ENCODE data around the gene NPL. TPM values are rescaled to one million over a fixed set of nuclear protein-coding genes. Genes with fewer than 3 reads are reported as not detected.

NPL gene
- total RNA-seq, 2 donors from 2014 or later = 9.4 to 15.4 TPM

DNA sequence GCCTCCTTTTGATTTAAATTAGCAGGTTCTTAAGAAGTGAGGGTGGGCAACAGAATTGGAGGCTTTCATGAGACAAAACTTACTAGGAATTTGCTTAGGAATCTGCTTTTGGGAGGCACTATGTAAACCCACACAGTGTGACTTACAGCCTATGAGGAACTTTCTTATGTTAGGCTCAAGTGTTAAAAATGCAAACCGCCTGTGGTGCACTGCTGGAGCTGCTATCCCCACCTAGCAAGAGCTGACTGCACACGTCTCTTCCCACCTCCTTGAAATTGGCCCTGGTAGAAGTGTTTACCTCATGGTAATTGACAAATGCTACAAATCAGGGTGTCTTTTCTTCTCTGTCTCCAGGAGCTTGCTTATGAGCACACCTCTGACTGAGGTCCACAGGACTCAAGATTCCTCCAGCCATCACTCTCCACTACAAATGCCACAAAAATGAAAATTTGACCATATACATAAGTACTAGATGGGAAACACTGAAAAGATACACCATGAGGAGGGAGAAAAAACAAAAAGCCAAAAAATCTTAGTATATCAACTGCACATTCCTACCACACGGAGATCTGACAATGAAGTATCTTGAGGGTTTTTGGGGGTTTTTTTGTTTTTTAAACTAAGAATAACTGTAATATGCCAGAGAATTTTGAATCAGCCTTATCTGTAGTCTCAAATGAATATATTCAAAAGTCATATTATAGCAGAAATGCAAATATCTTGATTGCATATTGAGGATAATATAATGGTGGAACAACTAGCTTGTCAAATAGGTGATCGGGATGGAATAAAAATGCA lies 18.2 kb upstream of the NPL start:
- intact Hi-C loops (cut with DNase I, micrococcal nuclease) = no loop called here
- DNase-seq (no peak), ATAC-seq (no peak)

- intact Hi-C loops (cut with DNase I, micrococcal nuclease) = no loop called here
- ATAC-seq (no peak), DNase-seq (no peak)
Measured at GRCh38 chr1:182777386-182777785, 12.2 kb upstream of the NPL start.

DNA sequence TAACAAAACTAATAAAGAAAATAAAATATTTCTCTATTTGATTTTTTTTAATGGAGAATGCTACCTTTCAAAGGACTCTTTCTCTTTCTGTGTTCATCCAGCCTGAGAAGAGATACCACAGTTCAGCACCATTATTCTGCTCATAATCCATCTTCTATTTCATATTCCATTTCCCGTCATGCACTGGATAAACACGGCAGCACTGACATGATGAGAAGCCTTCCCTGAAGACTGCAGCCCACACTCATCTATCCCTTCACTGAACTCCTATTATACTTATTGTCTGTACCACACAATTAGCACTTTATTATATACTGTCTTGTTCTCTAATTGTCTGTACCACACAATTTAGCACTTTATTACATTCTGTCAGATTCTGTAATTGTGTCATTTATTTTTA lies 10.7 kb upstream of the NPL start:
- ATAC-seq = no peak
- intact Hi-C loops (cut with DNase I, micrococcal nuclease) = no loop called here
- no peak for DNase-seq

DNA sequence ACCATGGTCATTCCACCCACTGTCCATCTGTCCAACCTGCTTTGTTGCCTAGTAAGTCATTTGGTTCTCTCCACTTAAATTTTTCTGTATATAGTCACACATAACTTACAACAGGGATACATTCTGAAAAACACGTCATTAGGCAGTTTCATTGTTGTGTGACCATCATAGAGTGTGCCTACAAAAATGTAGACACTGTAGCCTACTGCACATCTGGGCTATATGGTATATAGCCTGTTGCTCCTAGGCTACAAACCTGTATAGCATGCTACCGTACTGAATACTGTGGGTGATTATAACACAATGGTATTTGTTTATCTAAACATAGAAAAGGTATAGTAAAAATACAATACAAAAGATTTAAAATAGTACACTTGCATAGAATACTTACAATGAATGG lies 10.0 kb upstream of the NPL start:
- DNase-seq (no peak), ATAC-seq (no peak)
- intact Hi-C loops (cut with DNase I, micrococcal nuclease) = no loop called here

DNA sequence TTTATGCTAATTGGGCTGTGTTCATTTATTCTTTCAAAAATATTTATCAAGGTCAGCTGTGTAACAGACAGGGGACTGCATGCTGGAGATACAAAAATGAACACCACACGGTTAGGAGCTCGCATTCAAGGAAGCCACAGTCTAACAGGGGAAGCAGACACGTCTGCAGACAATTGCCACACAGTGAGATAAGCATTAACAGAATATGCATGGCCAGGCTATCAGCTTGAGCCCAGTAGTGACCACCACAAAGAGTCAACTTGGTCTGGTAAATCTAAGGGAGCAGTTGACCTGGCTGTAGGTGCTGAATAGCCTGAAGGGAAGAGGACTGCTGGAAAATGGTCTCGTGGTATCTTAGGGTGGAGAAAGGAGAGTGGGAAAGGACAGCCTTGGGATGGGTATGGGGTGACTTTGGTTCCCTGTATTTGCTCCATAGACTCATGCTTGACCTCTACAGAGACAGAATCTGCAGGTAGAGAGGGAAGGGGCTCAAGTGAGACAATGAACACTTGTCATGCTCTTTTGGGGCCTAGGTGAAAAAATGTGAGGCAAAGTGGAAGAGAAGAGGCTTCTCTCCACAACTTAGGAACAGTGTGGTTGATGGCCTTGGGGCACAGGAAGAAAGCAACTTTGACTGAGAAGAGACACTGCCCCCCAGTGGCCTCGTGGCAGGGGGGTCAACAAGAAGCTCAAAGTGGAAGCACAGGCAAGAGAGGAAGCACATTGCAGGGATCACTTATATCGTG lies 7.6 kb upstream of the NPL start:
- DNase-seq (peak; percentile 43 to 75), ATAC-seq (peak; percentile 76)
- intact Hi-C loops (cut with DNase I, micrococcal nuclease) = loop anchor here in 1 of 2 donors (5.0 kb wide), 1 partner anchor 180 kb away; the partner anchor contains the start of gene RGS16

DNA sequence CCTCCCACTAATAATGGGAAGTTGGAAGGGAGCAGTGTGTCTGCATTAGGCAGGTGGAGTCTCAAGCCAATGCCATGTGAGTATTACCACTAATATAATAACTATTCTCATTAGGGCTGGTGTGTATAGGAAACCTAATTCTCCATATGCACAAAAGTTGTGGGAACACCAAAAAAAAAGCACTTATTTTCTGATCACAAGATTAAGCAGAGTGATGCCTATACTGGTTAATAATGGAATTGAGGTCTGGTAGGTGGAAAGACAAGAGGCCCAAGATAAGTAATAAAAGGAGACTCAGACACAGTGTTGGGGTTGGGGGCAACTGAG lies 7.0 kb upstream of the NPL start:
- DNase-seq = no peak
- no peak for ATAC-seq
- intact Hi-C loops (cut with DNase I, micrococcal nuclease) = loop anchor here in 1 of 2 donors (5.0 kb wide), 1 partner anchor 180 kb away; the partner anchor contains the start of gene RGS16

GRCh38 chr1:182783068-182783467 lies 6.5 kb upstream of the NPL start:
- DNase-seq (no peak), ATAC-seq (no peak)
- intact Hi-C loops (cut with DNase I, micrococcal nuclease) = loop anchor here in 1 of 2 donors (5.0 kb wide), 1 partner anchor 181 kb away; the partner anchor contains the start of gene RGS16

- DNase-seq (no peak), ATAC-seq (no peak)
- intact Hi-C loops (cut with DNase I, micrococcal nuclease) = loop anchor here (2.0 to 5.0 kb wide), 3 partner anchors 182 to 337 kb away; partner anchors contain the start of gene RGS16 (in 1 of the 2)
Measured at GRCh38 chr1:182784556-182785171, 4.9 kb upstream of the NPL start.

- intact Hi-C loops (cut with DNase I, micrococcal nuclease) = loop anchor here in 1 of 2 donors (2.0 to 5.0 kb wide), 2 partner anchors 184 to 338 kb away; no protein-coding TSS in a partner anchor
- DNase-seq (no peak), ATAC-seq (no peak)
Measured at GRCh38 chr1:182785181-182785580, 4.4 kb upstream of the NPL start.

DNA sequence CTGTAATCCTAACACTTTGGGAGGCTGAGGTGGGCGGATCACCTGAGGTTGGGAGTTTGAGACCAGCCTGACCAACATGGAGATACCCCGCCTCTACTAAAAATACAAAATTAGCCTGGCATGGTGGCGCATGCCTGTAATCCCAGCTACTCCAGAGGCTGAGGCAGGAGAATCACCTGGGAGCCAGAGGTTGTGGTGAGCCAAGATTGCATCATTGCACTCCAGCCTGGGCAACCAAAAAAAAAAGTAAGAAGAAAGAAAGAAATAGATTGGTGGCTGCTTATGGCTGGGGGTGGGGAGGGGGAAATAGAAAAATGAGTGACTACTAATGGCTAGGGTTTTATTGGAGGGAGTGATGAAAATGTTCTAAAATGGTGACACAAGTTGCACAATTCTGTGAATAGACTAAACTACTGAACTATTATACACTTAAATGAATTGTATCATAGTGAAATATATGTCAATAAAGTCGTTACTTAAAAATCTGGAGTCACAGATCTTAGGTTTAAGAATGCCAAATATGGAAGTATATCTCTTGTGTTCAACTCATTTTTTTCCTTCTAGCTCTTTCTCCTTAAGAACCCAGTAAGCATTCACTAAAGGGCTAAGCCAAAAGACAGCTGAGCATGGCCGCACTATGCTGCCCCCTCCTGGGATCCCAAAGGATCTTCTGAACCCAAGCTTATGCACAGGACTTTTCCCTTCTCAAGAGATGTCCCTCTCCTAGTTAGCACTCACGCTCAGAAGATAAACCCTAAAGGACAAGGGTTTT lies 3.2 kb upstream of the NPL start:
- intact Hi-C loops (cut with DNase I, micrococcal nuclease) = loop anchor here in 1 of 2 donors (5.0 kb wide), 1 partner anchor 339 kb away; no protein-coding TSS in a partner anchor
- DNase-seq = peak; percentile 43 to 51
- peak; percentile 35 for ATAC-seq

- DNase-seq = no peak
- intact Hi-C loops (cut with DNase I, micrococcal nuclease) = loop anchor here in 1 of 2 donors (5.0 kb wide), 1 partner anchor 340 kb away; no protein-coding TSS in a partner anchor
- ATAC-seq = no peak
Measured at GRCh38 chr1:182786995-182787324, 2.6 kb upstream of the NPL start.

DNA sequence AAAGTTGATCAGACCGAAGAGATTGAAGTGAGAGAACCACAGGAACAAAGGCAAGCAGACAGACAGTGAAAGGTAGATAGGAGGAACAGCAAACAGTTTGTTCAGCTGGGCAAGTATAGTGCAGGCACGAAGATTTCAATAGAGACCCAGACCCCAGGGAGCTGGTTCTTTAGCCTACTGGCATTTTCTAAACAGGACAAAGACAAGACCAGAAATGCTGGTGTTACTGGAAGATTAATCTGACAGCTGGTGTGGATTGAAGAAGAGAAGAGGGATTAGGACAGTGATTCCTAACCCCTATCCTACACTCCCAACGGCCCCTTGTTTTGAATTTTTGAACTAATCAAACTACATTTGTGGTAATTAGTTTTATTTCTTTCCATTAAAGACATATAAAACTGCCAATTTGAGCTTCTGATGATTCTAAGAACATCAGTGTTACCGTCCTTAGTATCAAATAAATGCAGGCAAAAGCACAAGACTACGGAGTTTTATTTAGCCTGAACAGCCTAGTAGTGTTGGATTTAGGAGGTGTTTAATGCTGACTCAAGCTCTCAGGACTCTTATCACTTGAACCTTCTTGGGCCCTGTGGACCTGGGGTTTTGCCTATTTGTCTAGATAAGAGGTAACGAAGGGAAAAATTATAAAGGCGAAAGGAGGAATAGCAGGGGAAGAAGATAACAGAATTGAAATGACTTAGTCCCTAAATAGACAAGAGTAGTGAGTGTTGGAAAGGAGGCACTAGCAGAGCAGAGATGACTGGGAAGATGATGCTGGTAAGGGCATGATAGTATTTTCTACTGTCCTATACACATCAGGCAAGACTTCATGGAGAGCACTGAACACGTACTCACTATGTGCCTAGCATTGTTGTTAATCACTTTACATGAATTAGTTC lies 2.0 kb downstream of the NPL start:
- ATAC-seq (no peak), DNase-seq (no peak)
- intact Hi-C loops (cut with DNase I, micrococcal nuclease) = no loop called here

DNA sequence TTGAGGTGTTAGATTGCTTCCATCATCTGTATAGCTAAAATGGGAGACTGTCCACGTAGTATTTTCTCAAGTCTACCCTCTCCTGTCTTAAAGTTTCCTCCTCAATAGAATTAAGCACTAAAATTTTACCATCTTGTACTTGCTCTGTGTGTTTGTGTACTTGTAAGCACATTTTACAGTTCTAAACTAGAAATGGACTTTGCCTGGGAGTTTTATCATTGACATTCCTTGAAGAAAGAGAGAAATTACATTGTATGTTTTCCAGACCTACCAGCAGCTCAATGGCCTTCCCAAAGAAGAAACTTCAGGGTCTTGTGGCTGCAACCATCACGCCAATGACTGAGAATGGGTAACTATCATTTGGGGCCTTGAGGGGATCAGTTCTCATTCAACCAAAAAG lies 4.5 kb downstream of the NPL start:
- no peak for DNase-seq
- intact Hi-C loops (cut with DNase I, micrococcal nuclease) = no loop called here
- no peak for ATAC-seq

- ATAC-seq (no peak), DNase-seq (no peak)
- intact Hi-C loops (cut with DNase I, micrococcal nuclease) = no loop called here
Measured at GRCh38 chr1:182794676-182795201, 5.2 kb downstream of the NPL start.

DNA sequence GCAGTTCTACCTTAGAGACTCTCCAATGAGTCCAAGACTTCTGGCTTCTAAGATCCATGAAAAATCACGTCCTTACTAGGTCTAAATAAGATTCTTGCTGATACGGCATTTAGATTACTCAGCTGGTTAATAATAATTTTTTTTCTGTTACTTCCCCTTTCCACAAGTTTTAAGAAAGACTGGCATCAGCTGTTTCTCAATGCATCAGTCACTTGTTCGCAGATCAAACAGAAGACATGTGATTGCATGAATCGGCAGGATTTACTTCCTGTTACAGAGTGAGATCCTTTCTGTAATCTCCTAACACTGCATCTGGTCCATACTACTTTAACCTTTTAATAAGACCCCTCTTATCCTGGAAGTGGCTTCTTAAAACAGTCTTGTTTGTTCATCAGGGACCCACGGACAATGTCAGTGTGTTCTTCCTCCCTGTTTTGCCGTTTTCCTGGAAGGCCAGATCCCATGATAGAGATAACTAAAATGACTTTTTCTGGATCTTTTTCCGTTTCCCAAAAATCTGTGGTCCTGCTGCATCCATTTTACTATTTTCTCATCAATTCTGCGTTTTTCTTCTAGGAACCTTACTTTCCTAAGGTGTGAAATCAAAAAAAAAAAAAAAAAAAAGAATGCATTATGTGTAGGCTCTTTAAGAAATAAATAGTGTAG lies 6.1 kb downstream of the NPL start:
- peak; percentile 78 for ATAC-seq
- DNase-seq = no peak
- intact Hi-C loops (cut with DNase I, micrococcal nuclease) = no loop called here

- ATAC-seq = peak; percentile 27
- DNase-seq = no peak
- intact Hi-C loops (cut with DNase I, micrococcal nuclease) = no loop called here
Measured at GRCh38 chr1:182802006-182802803, 12.6 kb downstream of the NPL start.
